ENCODE measurements around the gene CFAP74.

CFAP74 gene

DNA sequence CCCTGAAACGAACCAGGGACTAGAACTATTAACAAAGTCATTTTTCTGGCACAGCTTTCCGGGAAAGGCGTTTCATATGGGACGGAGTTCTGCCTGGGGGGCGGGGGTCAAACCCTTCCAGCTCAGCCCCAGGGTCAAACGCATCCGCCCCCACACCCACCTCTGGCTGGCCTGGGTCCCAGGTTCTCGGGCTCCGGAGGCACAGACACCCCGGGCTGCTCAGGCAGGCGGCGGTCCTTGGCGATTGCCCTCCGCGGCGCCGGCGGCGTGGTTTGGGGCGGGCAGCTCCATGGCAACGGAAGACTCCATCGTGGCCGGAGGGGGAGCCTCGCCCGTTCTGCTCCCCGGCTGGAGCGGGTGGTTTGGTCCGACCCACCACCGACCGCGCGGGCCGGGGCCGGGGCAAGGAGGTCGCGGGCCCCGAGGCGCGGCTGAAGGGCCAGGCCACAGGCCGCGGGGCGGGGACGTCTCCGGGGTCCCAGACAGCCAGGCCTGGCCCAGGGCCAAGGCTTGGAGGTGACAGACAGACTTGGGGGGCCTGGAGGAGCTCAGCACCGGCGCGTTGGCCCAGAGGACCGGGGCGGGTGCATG lies at the start of gene CFAP74:
Gene CFAP74 (minus strand): TSS at position 246 of the 591 bp plus-strand sequence. CDS start 12,830 bp downstream, outside the sequence.
- TF ChIP-seq RAD21 (IDR thresholded peaks at IDR 0.05; ENCODE audit: low read depth) (no peak), TCF12 (IDR thresholded peaks at IDR 0.05; ENCODE audit: low read depth) (no peak; the same call in 1 of the 2 replicates), CEBPB (IDR thresholded peaks at IDR 0.05) (no peak), EP300 (IDR thresholded peaks at IDR 0.05; ENCODE audit: borderline replicate concordance) (peak; percentile 67; the same call in 1 of the 2 replicates), FOXM1 (IDR thresholded peaks at IDR 0.05; ENCODE audit: borderline replicate concordance, low read depth) (no peak)
- TF ChIP-seq, protein P1, sequence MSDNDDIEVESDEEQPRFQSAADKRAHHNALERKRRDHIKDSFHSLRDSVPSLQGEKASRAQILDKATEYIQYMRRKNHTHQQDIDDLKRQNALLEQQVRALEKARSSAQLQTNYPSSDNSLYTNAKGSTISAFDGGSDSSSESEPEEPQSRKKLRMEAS (IDR thresholded peaks at IDR 0.05) = peak; percentile 72

- TF ChIP-seq RAD21 (IDR thresholded peaks at IDR 0.05; ENCODE audit: low read depth) (no peak), YY1 (IDR thresholded peaks at IDR 0.05; ENCODE audit: low read depth) (no peak), NFIC (IDR thresholded peaks at IDR 0.05) (no peak), CREB1 (IDR thresholded peaks at IDR 0.05; ENCODE audit: low read depth) (no peak), EP300 (IDR thresholded peaks at IDR 0.05; ENCODE audit: borderline replicate concordance) (no peak), TCF12 (IDR thresholded peaks at IDR 0.05; ENCODE audit: low read depth) (no peak), REST (IDR thresholded peaks at IDR 0.05; ENCODE audit: low read depth) (no peak), FOXM1 (IDR thresholded peaks at IDR 0.05; ENCODE audit: borderline replicate concordance, low read depth) (no peak), ZBTB7A (IDR thresholded peaks at IDR 0.05; ENCODE audit: low read depth) (no peak), TEAD4 (IDR thresholded peaks at IDR 0.05) (no peak), TAF1 (IDR thresholded peaks at IDR 0.05; ENCODE audit: low read depth) (no peak), CEBPB (IDR thresholded peaks at IDR 0.05) (no peak), EGR1 (IDR thresholded peaks at IDR 0.05) (no peak)
- TF ChIP-seq, protein P1 (IDR thresholded peaks at IDR 0.05) = no peak
- TF ChIP-seq, protein P2, sequence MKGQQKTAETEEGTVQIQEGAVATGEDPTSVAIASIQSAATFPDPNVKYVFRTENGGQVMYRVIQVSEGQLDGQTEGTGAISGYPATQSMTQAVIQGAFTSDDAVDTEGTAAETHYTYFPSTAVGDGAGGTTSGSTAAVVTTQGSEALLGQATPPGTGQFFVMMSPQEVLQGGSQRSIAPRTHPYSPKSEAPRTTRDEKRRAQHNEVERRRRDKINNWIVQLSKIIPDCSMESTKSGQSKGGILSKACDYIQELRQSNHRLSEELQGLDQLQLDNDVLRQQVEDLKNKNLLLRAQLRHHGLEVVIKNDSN (IDR thresholded peaks at IDR 0.05) = no peak
Measured at GRCh38 chr1:2053217-2053616, 49.6 kb upstream of the CFAP74 start.

GRCh38 chr1:2052756-2053155 lies 49.2 kb upstream of the CFAP74 start:
- TF ChIP-seq, protein P2 (IDR thresholded peaks at IDR 0.05) = no peak
- TF ChIP-seq REST (IDR thresholded peaks at IDR 0.05; ENCODE audit: low read depth) = no peak
- TF ChIP-seq TAF1 (IDR thresholded peaks at IDR 0.05; ENCODE audit: low read depth) = no peak
- no peak for TF ChIP-seq EGR1 (IDR thresholded peaks at IDR 0.05)

GRCh38 chr1:2052054-2052679 lies 48.6 kb upstream of the CFAP74 start:
- TF ChIP-seq NFIC (IDR thresholded peaks at IDR 0.05) (no peak), FOXM1 (IDR thresholded peaks at IDR 0.05; ENCODE audit: borderline replicate concordance, low read depth) (no peak), RAD21 (IDR thresholded peaks at IDR 0.05; ENCODE audit: low read depth) (no peak), CEBPB (IDR thresholded peaks at IDR 0.05) (no peak), TAF1 (IDR thresholded peaks at IDR 0.05; ENCODE audit: low read depth) (no peak)

DNA sequence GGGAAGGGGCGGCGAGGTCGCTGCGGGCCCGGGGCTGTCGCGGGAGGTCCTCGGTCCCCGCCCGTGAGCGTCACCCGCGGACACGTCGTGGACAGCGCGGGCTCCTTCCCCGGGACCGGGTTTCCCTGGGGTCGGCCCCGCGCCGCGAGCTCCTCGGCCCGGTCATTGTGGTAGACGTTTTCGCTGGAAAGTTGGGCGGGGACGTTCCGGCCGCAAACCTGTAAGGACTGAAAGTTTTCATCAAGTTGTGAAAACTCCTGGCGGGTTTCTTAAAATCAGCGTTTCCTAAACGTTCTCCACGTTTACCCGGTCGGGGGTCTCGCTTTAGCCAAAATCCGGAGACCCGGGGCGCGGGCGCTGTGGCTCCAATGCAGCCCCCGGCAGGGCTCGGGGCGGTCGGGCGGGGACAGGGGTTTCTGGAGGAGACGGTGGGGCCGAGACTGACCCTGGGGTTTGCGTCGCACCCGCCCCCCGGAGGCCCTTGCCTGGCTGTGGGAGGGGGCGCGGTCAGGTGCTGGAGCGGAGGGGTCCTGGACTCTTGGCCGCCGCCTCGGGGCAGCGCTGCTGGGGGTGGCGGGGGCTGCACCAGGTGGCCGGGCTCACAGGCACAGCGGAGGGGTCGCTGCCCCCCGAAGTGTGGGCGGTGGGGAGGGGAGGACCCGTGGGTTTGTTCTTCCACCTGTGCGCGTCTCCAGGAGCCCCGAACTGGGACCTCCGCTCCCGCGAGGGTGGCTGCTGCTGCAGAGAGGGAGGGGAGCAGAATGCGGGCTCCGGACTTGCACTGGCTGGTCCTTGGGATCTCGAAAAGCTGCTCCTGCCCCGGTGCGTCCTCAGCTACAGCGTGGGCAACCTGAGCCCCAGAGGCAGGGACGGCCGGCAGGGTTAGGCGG lies 47.5 kb upstream of the CFAP74 start:
- TF ChIP-seq NFIC (IDR thresholded peaks at IDR 0.05) = no peak
- TF ChIP-seq TAF1 (IDR thresholded peaks at IDR 0.05; ENCODE audit: low read depth) = no peak; the same call in 1 of the 2 replicates
- TF ChIP-seq RAD21 (IDR thresholded peaks at IDR 0.05; ENCODE audit: low read depth) = no peak
- 0 out of 2 replicates have a peak, but pooled peaks have one; percentile 27 for TF ChIP-seq TCF12 (IDR thresholded peaks at IDR 0.05; ENCODE audit: low read depth)
- TF ChIP-seq TEAD4 (IDR thresholded peaks at IDR 0.05) = no peak
- TF ChIP-seq EGR1 (IDR thresholded peaks at IDR 0.05) = 0 out of 2 replicates have a peak, but pooled peaks have one; percentile 20
- TF ChIP-seq ZBTB7A (IDR thresholded peaks at IDR 0.05; ENCODE audit: low read depth) = 0 out of 2 replicates have a peak, but pooled peaks have one; percentile 60
